Measurements from ENCODE around the gene RPL28.
A peak's percentile ranks its signal among the peaks of the same experiment; 100 is the strongest.

RPL28 gene

DNA sequence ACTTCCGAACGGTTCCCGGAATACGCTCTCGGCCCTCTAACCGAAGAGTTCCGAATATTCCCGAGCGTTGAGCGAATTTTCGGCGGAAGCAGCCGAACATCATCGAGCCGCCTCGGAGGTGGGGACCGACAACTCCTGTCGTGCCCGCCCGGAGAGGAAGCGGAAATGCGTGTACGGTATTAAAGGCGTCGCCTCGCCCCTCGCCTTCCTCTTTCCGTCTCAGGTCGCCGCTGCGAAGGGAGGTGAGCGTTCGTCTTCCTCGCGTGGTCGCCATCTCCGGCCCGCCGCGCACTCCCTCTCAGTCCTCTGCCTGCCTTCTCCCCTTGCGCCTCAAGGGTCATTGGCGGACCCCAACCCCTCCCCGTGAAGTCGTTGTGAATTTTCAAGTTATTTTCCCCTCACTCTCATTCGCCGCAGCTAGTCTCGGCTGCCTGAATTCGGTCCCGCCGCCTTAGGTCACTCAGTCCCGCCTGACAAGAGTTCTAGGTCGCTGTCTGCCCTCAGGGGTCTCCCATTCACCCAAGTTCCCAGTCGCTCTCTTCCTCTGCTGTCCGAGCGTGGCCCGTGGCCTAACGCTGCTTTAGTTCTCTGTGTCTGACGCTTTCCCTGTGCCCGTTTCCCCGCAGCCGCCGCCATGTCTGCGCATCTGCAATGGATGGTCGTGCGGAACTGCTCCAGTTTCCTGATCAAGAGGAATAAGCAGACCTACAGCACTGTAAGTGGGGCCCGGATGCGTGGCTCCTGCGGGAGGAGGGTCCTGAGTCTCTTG is at the start of gene RPL28:
Gene RPL28 (plus strand): TSS at position 209 of the 769 bp plus-strand sequence. CDS start 426 bp downstream, at position 635.
- DNase-seq: peak; percentile 99

- no peak for DNase-seq
Observed at GRCh38 chr19:55336101-55336500, 49.6 kb upstream of the RPL28 start.

GRCh38 chr19:55339105-55339888 is 46.4 kb upstream of the RPL28 start, which contains the start of gene KMT5C:
TSS of gene KMT5C (plus strand) at chr19:55339876. CDS start at chr19:55341937, 2,061 bp downstream.
- DNase-seq: peak; percentile 100

GRCh38 chr19:55339889-55340783 is 45.6 kb upstream of the RPL28 start:
- peak; percentile 41 for DNase-seq

DNA sequence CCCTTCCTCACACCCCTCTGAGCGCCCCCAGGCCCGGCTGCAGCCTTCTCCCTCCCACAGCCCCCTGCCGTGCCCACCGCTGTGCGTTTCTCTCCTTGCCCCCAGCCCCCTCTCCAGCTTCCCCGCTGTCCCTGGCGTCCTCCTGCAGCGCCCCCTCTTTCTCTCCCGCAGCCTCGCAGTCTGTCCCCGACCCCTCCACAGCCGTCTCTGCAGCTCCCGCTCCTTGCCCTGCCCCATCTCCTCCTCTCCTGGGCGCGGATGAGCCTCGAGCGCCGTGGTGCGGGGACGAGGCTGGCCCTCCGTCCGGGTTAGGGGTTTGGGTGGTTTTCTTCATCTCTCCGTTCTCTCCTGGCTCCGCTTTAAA is 45.0 kb upstream of the RPL28 start:
- DNase-seq: peak; percentile 38

DNA sequence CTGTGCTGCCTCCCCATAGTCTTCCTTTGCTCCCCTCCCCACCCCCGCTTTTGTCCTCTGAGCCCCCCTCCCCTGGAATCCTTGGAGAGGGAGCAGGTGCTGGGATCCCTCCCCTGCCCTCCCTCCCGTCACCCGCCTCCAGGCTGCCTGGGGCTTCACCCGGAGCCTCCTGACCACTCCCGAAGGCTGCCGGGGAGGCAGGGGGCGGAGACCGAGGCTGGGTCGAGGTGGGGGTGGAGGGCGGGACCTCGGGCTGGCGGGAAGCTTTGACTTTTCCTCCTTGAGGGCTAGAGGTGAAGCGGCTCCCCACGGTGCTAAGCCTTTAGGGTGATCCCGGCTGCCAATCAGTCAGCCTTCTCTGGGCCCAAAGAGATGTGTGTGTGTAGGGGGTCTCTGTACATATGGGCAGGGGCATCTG is 44.6 kb upstream of the RPL28 start:
- DNase-seq: peak; percentile 78

DNA sequence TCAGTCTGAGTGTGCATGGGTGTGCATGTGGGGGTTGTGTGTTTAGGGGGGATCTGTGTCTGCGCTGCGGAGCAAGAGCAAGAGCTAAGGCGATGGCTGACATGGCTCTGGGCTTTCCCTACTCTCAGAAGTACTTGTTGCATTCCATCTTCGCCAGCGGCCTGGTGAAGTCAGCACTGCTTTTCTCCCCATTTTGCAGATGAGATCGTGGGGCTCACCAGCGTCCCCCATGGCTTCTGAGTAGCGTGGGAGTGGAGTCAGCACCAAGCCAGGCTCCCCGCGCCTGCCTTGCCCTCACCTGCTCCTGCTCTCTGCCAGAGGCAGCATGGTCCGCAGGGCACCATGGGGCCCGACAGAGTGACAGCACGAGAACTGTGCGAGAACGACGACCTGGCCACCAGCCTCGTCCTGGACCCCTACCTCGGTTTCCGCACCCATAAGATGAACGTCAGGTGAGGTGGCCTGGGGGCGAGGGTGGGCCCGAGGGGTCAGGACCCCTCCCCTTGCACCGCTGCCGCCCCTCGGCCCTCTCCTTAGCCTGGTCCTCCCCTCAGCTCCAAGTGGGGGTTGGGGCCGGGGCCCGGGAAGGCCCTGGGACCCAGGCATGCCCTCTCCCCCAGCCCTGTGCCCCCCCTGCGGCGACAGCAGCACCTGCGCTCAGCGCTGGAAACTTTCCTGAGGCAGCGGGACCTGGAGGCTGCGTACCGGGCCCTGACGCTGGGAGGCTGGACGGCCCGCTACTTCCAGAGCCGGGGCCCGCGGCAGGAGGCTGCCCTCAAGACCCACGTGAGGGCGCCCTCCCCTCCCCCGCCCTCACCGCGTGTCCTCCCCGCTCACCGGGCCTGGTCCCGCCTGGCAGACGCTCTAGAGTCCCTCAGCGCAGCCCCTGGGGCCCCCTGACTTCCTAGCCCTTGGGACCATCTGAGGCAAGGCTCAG is 43.9 kb upstream of the RPL28 start:
- no peak for DNase-seq

GRCh38 chr19:55344444-55344843 is 41.3 kb upstream of the RPL28 start:
- no peak for DNase-seq

GRCh38 chr19:55345101-55345817 is 40.5 kb upstream of the RPL28 start:
- no peak for DNase-seq

DNA sequence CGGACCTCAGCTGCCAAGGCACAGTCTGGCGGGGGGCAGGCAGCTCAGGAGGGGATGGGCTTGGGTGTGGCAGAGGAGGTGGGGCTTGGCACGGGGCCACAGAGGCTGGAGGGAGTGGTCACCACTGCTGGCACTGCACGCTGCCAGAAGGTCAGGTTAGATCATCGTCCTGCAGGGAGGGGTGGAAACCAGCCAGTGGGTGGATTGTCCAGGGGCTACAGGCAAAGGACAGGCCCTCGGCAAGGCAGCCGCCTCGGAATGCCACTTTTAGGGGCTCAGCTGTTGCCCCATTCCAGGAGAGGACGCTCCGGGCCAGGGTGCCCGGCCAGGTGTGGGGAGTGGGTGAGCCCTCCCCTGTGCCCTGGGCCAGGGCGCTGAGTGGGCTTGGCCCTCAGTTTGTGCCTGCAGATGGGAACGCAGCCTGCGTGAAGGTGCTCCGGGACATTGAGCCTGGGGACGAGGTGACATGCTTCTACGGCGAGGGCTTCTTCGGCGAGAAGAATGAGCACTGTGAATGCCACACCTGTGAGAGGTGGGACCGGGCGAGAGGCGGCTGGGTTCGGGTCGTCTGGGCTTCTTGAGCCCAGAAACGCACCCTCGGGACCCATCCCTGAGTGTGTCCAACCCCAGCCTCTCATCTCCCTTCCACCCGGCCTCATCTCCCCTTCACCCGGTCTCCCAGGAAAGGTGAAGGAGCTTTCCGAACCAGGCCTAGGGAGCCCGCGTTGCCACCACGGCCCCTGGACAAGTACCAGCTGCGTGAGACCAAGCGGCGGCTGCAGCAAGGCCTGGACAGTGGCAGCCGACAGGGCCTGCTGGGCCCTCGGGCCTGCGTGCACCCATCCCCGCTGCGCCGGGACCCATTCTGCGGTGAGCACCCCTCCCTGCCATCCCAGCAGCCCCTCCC is 39.7 kb upstream of the RPL28 start:
- DNase-seq: no peak

DNA sequence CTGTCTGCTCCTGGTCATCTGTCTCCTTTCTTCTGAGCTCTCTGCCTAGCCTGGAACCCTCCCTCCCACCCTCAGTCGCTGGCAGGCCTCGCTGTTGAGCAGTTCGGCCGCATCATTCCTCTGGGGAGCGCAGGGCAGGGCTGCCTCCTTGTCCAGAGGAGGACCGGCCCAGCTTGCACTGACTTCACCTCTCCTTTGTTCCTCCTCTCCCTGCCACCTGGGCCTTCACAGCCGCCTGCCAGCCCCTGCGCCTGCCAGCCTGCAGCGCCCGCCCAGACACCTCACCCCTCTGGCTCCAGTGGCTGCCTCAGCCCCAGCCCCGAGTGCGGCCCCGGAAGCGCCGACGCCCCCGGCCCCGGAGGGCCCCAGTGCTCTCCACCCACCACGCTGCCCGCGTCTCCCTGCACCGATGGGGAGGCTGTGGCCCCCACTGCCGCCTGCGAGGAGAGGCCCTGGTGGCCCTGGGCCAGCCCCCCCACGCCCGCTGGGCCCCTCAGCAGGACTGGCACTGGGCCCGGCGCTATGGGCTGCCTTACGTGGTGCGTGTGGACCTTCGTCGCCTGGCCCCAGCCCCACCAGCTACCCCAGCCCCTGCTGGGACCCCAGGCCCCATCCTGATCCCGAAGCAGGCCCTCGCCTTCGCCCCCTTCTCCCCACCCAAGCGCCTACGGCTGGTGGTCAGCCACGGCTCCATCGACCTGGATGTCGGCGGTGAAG is 38.8 kb upstream of the RPL28 start:
- no peak for DNase-seq

DNA sequence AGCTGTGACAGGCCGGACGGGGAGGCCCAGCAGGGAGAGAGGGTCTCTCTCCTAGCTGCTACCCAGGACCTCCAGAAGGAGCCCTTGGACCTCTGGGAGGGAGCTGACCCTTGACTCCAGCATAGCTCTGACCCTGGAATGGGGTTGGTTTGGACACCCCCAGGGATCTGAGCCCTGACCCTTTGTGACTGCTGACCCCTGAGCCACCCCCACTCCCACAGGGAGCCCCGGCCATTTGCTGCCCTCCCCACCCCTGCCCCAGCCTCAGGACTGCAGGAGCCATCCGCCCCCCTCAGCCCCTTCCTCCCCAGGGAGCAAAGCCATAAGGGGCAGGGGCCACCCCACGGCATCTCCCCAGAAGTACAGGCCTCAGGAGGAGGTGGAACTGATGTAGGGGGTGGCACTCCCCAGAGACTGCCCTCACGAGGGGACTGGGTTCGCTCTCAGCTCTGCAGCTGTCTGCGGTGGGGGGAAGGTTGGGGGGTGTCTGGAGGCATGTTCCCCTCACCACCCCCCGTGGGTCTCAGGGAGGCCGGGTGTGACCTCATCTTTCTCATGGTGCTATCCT is 38.2 kb upstream of the RPL28 start:
- no peak for DNase-seq

- no peak for DNase-seq
Observed at GRCh38 chr19:55348317-55349034, 37.3 kb upstream of the RPL28 start.

GRCh38 chr19:55350620-55351315 is 35.0 kb upstream of the RPL28 start:
- DNase-seq: no peak

- DNase-seq: no peak
Observed at GRCh38 chr19:55352040-55352439, 33.7 kb upstream of the RPL28 start.

GRCh38 chr19:55352549-55353145 is 33.1 kb upstream of the RPL28 start:
- DNase-seq: no peak

GRCh38 chr19:55353356-55353802 is 32.4 kb upstream of the RPL28 start:
- DNase-seq: no peak
